Posterior cingulate gyrus (tissue), 11 donors: ENCODE results near the gene ANKRD6.

ENCODE experiments used
- DNase-seq, 10 donors: peaks; one replicate each; pipeline versions ENCODE4 v3.0.0 to v3.0.0-alpha.2; 2020 to 2021; ENCODE audit warnings: mixed read lengths in 3 of 10
- intact Hi-C: fragments of 100-400 bp; cut with DNase I; formaldehyde crosslinking; loops from one replicate; pipeline ENCODE4 v1.15.1; 2023

ANKRD6 gene

GRCh38 chr6:89505847-89506246 is 72.9 kb downstream of the ANKRD6 start:
- no peak for DNase-seq
- intact Hi-C loops: no loop called here

GRCh38 chr6:89506716-89507617 is 74.0 kb downstream of the ANKRD6 start:
- intact Hi-C loops: no loop called here

GRCh38 chr6:89508755-89509563 is 76.0 kb downstream of the ANKRD6 start:
- intact Hi-C loops: no loop called here

More at GRCh38 chr6:89506716-89507617, 74.0 kb downstream of the ANKRD6 start:
- DNase-seq: no peak

GRCh38 chr6:89509777-89510281 is 76.9 kb downstream of the ANKRD6 start:
- intact Hi-C loops: no loop called here
- no peak for DNase-seq

More at GRCh38 chr6:89508755-89509563, 76.0 kb downstream of the ANKRD6 start:
- DNase-seq: no peak

GRCh38 chr6:89510393-89510792 is 77.4 kb downstream of the ANKRD6 start:
- intact Hi-C loops: no loop called here
- no peak for DNase-seq

GRCh38 chr6:89518352-89519055 is 85.6 kb downstream of the ANKRD6 start:
- no peak for DNase-seq
- intact Hi-C loops: no loop called here

GRCh38 chr6:89520736-89521135 is 87.8 kb downstream of the ANKRD6 start:
- intact Hi-C loops: no loop called here
- no peak for DNase-seq

GRCh38 chr6:89522778-89523177 is 89.8 kb downstream of the ANKRD6 start:
- no peak for DNase-seq
- intact Hi-C loops: no loop called here

GRCh38 chr6:89525786-89526562 is 93.0 kb downstream of the ANKRD6 start:
- intact Hi-C loops: no loop called here
- no peak for DNase-seq

GRCh38 chr6:89526563-89526869 is 93.6 kb downstream of the ANKRD6 start:
- peak in 1 of 10 donors; percentile 38 for DNase-seq
- intact Hi-C loops: no loop called here

GRCh38 chr6:89527634-89528033 is 94.7 kb downstream of the ANKRD6 start:
- DNase-seq: no peak
- intact Hi-C loops: no loop called here

- intact Hi-C loops: no loop called here
- DNase-seq: no peak
These were observed 95.9 kb downstream of the ANKRD6 start for GRCh38 chr6:89528866-89529265.

- intact Hi-C loops: no loop called here
- no peak for DNase-seq
These were observed 98.0 kb downstream of the ANKRD6 start for GRCh38 chr6:89530982-89531381.

GRCh38 chr6:89536231-89536630 is 103.3 kb downstream of the ANKRD6 start:
- DNase-seq: no peak
- intact Hi-C loops: no loop called here

- intact Hi-C loops: no loop called here
- no peak for DNase-seq
These were observed 106.8 kb downstream of the ANKRD6 start for GRCh38 chr6:89539779-89540178.

- no peak for DNase-seq
These were observed 109.3 kb downstream of the ANKRD6 start for GRCh38 chr6:89542081-89542857.

GRCh38 chr6:89542866-89543265 is 109.9 kb downstream of the ANKRD6 start:
- intact Hi-C loops: no loop called here
- no peak for DNase-seq

More at GRCh38 chr6:89542081-89542857, 109.3 kb downstream of the ANKRD6 start:
- intact Hi-C loops: no loop called here

GRCh38 chr6:89547281-89547680 is 114.3 kb downstream of the ANKRD6 start:
- intact Hi-C loops: no loop called here
- no peak for DNase-seq

GRCh38 chr6:89553431-89553830 is 120.5 kb downstream of the ANKRD6 start:
- intact Hi-C loops: no loop called here

More at GRCh38 chr6:89553431-89553830, 120.5 kb downstream of the ANKRD6 start:
- DNase-seq: no peak
